Kidney (tissue), 14 donors: ENCODE data around the gene PHAF1. TPM values are rescaled to one million over a fixed set of nuclear protein-coding genes. Genes with fewer than 3 reads are reported as not detected.

Experiments used
- DNase-seq, 5 donors: peaks; one replicate each; pipeline ENCODE4 v3.0.0-alpha.2; 2013 to 2020
- FAIRE-seq: peaks from 2 replicates; lab custom pipeline; 2012; peaks lifted over from hg19 to GRCh38; lab: Jason Lieb, UNC
- H3K27ac ChIP-seq, 2 donors: one replicate each; pipeline ENCODE4 v1.7.0; 2013; ENCODE audit warnings: low read depth in 2 of 2, low read length in 2 of 2, inconsistent platforms in 1 of 2
- H3K27me3 ChIP-seq: one replicate; pipeline ENCODE4 v1.7.1; 2013; ENCODE audit warnings: low read length, inconsistent platforms; ENCODE audit not compliant: control insufficient read depth, insufficient read depth
- H3K36me3 ChIP-seq, 3 donors: one replicate each; pipeline versions ENCODE4 v1.7.0 to v1.7.1; 2013; ENCODE audit warnings: low read length in 3 of 3, control low read depth in 1 of 3, inconsistent platforms in 1 of 3; ENCODE audit not compliant: insufficient read depth in 3 of 3, control insufficient read depth in 2 of 3
- H3K4me1 ChIP-seq, 3 donors: one replicate each; pipeline versions ENCODE4 v1.7.0 to v1.7.1; 2013; ENCODE audit warnings: low read length in 3 of 3, inconsistent platforms in 1 of 3, low read depth in 1 of 3; ENCODE audit not compliant: control insufficient read depth in 2 of 3, insufficient read depth in 2 of 3
- H3K4me3 ChIP-seq, 3 donors: one replicate each; pipeline versions ENCODE4 v1.7.0 to v1.8.1; 2013; ENCODE audit warnings: low read length in 3 of 3, control low read depth in 1 of 3, inconsistent platforms in 1 of 3
- H3K9ac ChIP-seq, 3 donors: one replicate each; pipeline versions ENCODE4 v1.7.0 to v1.7.1; 2013; ENCODE audit warnings: low read length in 3 of 3, control low read depth in 1 of 3, inconsistent platforms in 1 of 3
- H3K9me3 ChIP-seq, 3 donors: one replicate each; pipeline versions ENCODE4 v1.7.0 to v1.7.1; 2013; ENCODE audit warnings: low read length in 3 of 3, control low read depth in 1 of 3, inconsistent platforms in 1 of 3; ENCODE audit not compliant: control insufficient read depth in 2 of 3, insufficient read depth in 1 of 3
- CTCF ChIP-seq: IDR thresholded peaks from 3 replicates; pipeline ENCODE4 v1.5.1; 2012; ENCODE audit warnings: mild to moderate bottlenecking, moderate library complexity, borderline replicate concordance; ENCODE audit not compliant: insufficient read depth; ENCODE audit errors: extremely low read depth
- intact Hi-C: fragments of 100-400 bp; cut with DNase I; formaldehyde crosslinking; loops from one replicate; pipeline ENCODE4 v1.11.1; 2022
- polyA plus RNA-seq: library from polyadenylated mRNA; stranded (reverse); fragments of 350-450 nt; fragmentation: Illumina TruSeq; extraction: RNeasy Lipid Tissue Mini Kit (QIAGEN cat#74804); gene quantifications from one replicate; pipeline ENCODE4 v1.2.3, GENCODE V29; 2014; ENCODE audit warnings: low read depth, low replicate concordance; ENCODE audit not compliant: insufficient read depth
- total RNA-seq: library from RNA; stranded (reverse); fragmentation: NEBNext Ultra II Directional; extraction: Animal tissue kit (Norgen Biotek cat#: 25700); gene quantifications from one replicate; pipeline ENCODE4 v1.2.1, GENCODE V29; 2021
- donor health status: control.
- donor health status: control.
- donor health status: control.
- donor health status: control.
- donor health status: control.
- donor health status: DM: yes; HTN: yes; CAD: no.
- donor health status: Normal renal cell carcinoma (clear cell type).

The PHAF1 gene
- total and polyA plus RNA-seq, 2 donors from 2014 or later, result 14.3 to 16.9 TPM

GRCh38 chr16:67071476-67072048, 38.2 kb upstream of the PHAF1 start:
- H3K9me3 ChIP-seq, result peaks cover 0 to 1% (median 0%) of the 10 kb centered on the region in 3 donors
- H3K36me3 ChIP-seq, result peaks cover 4 to 31% (median 7%) of the 10 kb centered on the region in 3 donors
- no peaks in the 10 kb centered on the region for H3K27me3 ChIP-seq
- intact Hi-C loops, result no loop called here
- no peak for TF ChIP-seq CTCF
- H3K4me1 ChIP-seq, result no peaks in the 10 kb centered on the region
- DNase-seq (no peak), FAIRE-seq (no peak)
- H3K27ac ChIP-seq, result no peak overlapping the region
- no peak overlapping the region for H3K9ac ChIP-seq
- H3K4me3 ChIP-seq, result no peak overlapping the region

GRCh38 chr16:67075331-67075730, 34.4 kb upstream of the PHAF1 start:
- no peak for TF ChIP-seq CTCF
- Histone ChIP-seq H3K9me3 (no peaks in the 10 kb centered on the region), H3K4me1 (no peaks in the 10 kb centered on the region), H3K36me3 (peaks cover 0 to 12% (median 3%) of the 10 kb centered on the region in 3 donors), H3K27me3 (no peaks in the 10 kb centered on the region), H3K9ac (no peak overlapping the region), H3K27ac (no peak overlapping the region), H3K4me3 (no peak overlapping the region)
- DNase-seq (no peak), FAIRE-seq (no peak)
- intact Hi-C loops, result no loop called here

- Histone ChIP-seq H3K27me3 (no peaks in the 10 kb centered on the region), H3K4me1 (no peaks in the 10 kb centered on the region), H3K9ac (no peak overlapping the region), H3K27ac (no peak overlapping the region), H3K9me3 (no peaks in the 10 kb centered on the region), H3K36me3 (peaks cover 0 to 6% (median 3%) of the 10 kb centered on the region in 3 donors), H3K4me3 (no peak overlapping the region)
- TF ChIP-seq CTCF, result no peak
- FAIRE-seq (no peak), DNase-seq (no peak)
- intact Hi-C loops, result no loop called here
Measured at GRCh38 chr16:67077871-67078270, 31.9 kb upstream of the PHAF1 start.

GRCh38 chr16:67082100-67082499, 27.6 kb upstream of the PHAF1 start:
- no peaks in the 10 kb centered on the region for H3K27me3 ChIP-seq
- no peak overlapping the region for H3K9ac ChIP-seq
- DNase-seq (no peak), FAIRE-seq (no peak)
- H3K27ac ChIP-seq, result no peak overlapping the region
- peaks cover 0 to 3% (median 0%) of the 10 kb centered on the region in 3 donors for H3K36me3 ChIP-seq
- intact Hi-C loops, result no loop called here
- TF ChIP-seq CTCF, result no peak
- H3K9me3 ChIP-seq, result no peaks in the 10 kb centered on the region
- no peaks in the 10 kb centered on the region for H3K4me1 ChIP-seq
- no peak overlapping the region for H3K4me3 ChIP-seq
